Uterus (tissue), 2 donors: ENCODE measurements around the gene ABHD12B.

ENCODE experiments used
- POLR2A ChIP-seq, 2 donors: fragments of 450-650 bp; IDR thresholded peaks; one replicate each; pipeline ENCODE4 v1.6.1; 2016; ENCODE audit warnings: antibody characterized with exemption in 2 of 2, mild to moderate bottlenecking in 1 of 2, moderate library complexity in 1 of 2
- TF ChIP-seq, protein P1 (sequence below), 4 experiments: fragments of 200-600 bp in 2 of 4; fragments of 450-650 bp in 2 of 4; sonication (generic) in 2 of 4; IDR thresholded peaks; one replicate each; pipeline ENCODE4 v1.5.1; 2016 to 2019; ENCODE audit warnings: antibody characterized with exemption in 4 of 4, mild to moderate bottlenecking in 2 of 4, moderate library complexity in 1 of 4

GRCh38 chr14:50875359-50876070, 3.7 kb downstream of the ABHD12B start:
- TF ChIP-seq, protein P1, sequence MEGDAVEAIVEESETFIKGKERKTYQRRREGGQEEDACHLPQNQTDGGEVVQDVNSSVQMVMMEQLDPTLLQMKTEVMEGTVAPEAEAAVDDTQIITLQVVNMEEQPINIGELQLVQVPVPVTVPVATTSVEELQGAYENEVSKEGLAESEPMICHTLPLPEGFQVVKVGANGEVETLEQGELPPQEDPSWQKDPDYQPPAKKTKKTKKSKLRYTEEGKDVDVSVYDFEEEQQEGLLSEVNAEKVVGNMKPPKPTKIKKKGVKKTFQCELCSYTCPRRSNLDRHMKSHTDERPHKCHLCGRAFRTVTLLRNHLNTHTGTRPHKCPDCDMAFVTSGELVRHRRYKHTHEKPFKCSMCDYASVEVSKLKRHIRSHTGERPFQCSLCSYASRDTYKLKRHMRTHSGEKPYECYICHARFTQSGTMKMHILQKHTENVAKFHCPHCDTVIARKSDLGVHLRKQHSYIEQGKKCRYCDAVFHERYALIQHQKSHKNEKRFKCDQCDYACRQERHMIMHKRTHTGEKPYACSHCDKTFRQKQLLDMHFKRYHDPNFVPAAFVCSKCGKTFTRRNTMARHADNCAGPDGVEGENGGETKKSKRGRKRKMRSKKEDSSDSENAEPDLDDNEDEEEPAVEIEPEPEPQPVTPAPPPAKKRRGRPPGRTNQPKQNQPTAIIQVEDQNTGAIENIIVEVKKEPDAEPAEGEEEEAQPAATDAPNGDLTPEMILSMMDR (IDR thresholded peaks at IDR 0.05): no peak
- TF ChIP-seq POLR2A (IDR thresholded peaks at IDR 0.05): no peak
